Natural killer cell (primary cell): ENCODE results near the gene MTFMT. TPM values are rescaled to one million over a fixed set of nuclear protein-coding genes. Genes with fewer than 3 reads are reported as not detected.

Source experiments
- ATAC-seq, 3 donors: fragments of 150-1000 bp in 2 of 3; fragments of 200-7000 bp in 1 of 3; cut with Tn5 transposase; 1 replicate in 1 of 3; 2 replicates in 2 of 3; pipeline ENCODE4 v1.10.0; 2021; ENCODE audit warnings: mild to moderate bottlenecking in 2 of 3, moderate library complexity in 2 of 3
- DNase-seq, 2 donors: peaks; one replicate each; pipeline versions ENCODE4 v3.0.0 to v3.0.0-alpha.2; 2013 to 2021; ENCODE audit warnings: mixed read lengths in 1 of 2
- H3K27ac ChIP-seq: one replicate; pipeline ENCODE4 v1.5.1; 2013; ENCODE audit warnings: mild to moderate bottlenecking, low read length
- H3K27me3 ChIP-seq: one replicate; pipeline ENCODE4 v1.6.1; 2013; ENCODE audit warnings: low read length; ENCODE audit not compliant: control insufficient read depth, insufficient read depth
- H3K36me3 ChIP-seq: one replicate; pipeline ENCODE4 v1.6.1; 2013; ENCODE audit warnings: low read length; ENCODE audit not compliant: control insufficient read depth, insufficient read depth
- H3K4me1 ChIP-seq: one replicate; pipeline ENCODE4 v1.6.1; 2013; ENCODE audit warnings: low read length; ENCODE audit not compliant: control insufficient read depth, insufficient read depth
- H3K4me3 ChIP-seq: one replicate; pipeline ENCODE4 v1.5.1; 2013; ENCODE audit warnings: low read length
- H3K9me3 ChIP-seq: one replicate; pipeline ENCODE4 v1.6.1; 2013; ENCODE audit warnings: low read length; ENCODE audit not compliant: control insufficient read depth, insufficient read depth
- H3K27ac Mint-ChIP-seq, 2 donors: one replicate each; pipeline ENCODE4 v1.8.0; 2022; ENCODE audit warnings: mild to moderate bottlenecking in 2 of 2, mixed read lengths in 2 of 2, moderate library complexity in 1 of 2
- H3K27me3 Mint-ChIP-seq, 2 donors: one replicate each; pipeline ENCODE4 v1.8.0; 2022; ENCODE audit warnings: low read depth in 2 of 2, mixed read lengths in 2 of 2
- H3K36me3 Mint-ChIP-seq: one replicate; pipeline ENCODE4 v1.8.0; 2022; ENCODE audit warnings: mixed read lengths
- H3K4me1 Mint-ChIP-seq, 2 donors: one replicate each; pipeline ENCODE4 v1.8.0; 2022; ENCODE audit warnings: mixed read lengths in 2 of 2
- H3K4me3 Mint-ChIP-seq: one replicate; pipeline ENCODE4 v1.8.0; 2022; ENCODE audit warnings: mild to moderate bottlenecking, moderate library complexity, mixed read lengths
- H3K9me3 Mint-ChIP-seq, 2 donors: one replicate each; pipeline ENCODE4 v1.8.0; 2022; ENCODE audit warnings: mixed read lengths in 2 of 2
- CTCF ChIP-seq: fragments of 200-600 bp; IDR thresholded peaks from one replicate; pipeline ENCODE4 v1.8.0; 2022; ENCODE audit warnings: antibody characterized with exemption
- WGBS: methylation state at CpG from one replicate; pipeline ENCODE4 v1.1.7; 2013; ENCODE audit warnings: missing lambda C conversion rate; ENCODE audit not compliant: insufficient coverage; 5-methylcytosine and 5-hydroxymethylcytosine counted together
- intact Hi-C: fragments of 100-400 bp; cut with micrococcal nuclease; formaldehyde crosslinking; loops from one replicate; pipeline ENCODE4 v1.14.2; 2022
- total RNA-seq, 4 donors: library from RNA; stranded (reverse); fragments of 120-200 nt in 1 of 4; gene quantifications; one replicate each; pipeline versions ENCODE4 v1.2.3 to v1.2.4, GENCODE V29; 2013 to 2022

Gene MTFMT
- total RNA-seq, 3 donors from 2014 or later (not counting 1 experiment from before 2014, with no cell fraction given) = 9.3 to 13.6 (median 12.2) TPM

GRCh38 chr15:65051266-65051665 is 21.8 kb upstream of the MTFMT start:
- H3K4me1 Mint-ChIP-seq = peaks cover 12 to 14% of the 10 kb centered on the region in 2 donors
- no peak for DNase-seq
- ATAC-seq = no peak
- peak overlapping the region in 1 of 2 donors; percentile 63 for H3K27ac Mint-ChIP-seq
- H3K27ac ChIP-seq = no peak overlapping the region
- H3K4me3 ChIP-seq = no peak overlapping the region
- H3K27me3 ChIP-seq = no peaks in the 10 kb centered on the region
- H3K4me1 ChIP-seq = peaks cover 10% of the 10 kb centered on the region
- H3K27me3 Mint-ChIP-seq = peaks cover 0 to 3% of the 10 kb centered on the region in 2 donors
- no peaks in the 10 kb centered on the region for H3K36me3 ChIP-seq
- H3K36me3 Mint-ChIP-seq = no peaks in the 10 kb centered on the region
- no peaks in the 10 kb centered on the region for H3K9me3 Mint-ChIP-seq
- 95% methylated on average over 2 of the region's 2 CpGs for WGBS
- no peak overlapping the region for H3K4me3 Mint-ChIP-seq
- intact Hi-C loops = no loop called here
- TF ChIP-seq CTCF = no peak
- no peaks in the 10 kb centered on the region for H3K9me3 ChIP-seq

GRCh38 chr15:65050270-65050669 is 20.8 kb upstream of the MTFMT start:
- peaks cover 12 to 14% of the 10 kb centered on the region in 2 donors for H3K4me1 Mint-ChIP-seq
- H3K9me3 Mint-ChIP-seq = no peaks in the 10 kb centered on the region
- no peaks in the 10 kb centered on the region for H3K36me3 ChIP-seq
- DNase-seq (no peak), ATAC-seq (no peak)
- 50% methylated on average over 3 of the region's 4 CpGs for WGBS
- no peak overlapping the region for H3K4me3 ChIP-seq
- intact Hi-C loops = no loop called here
- peaks cover 0 to 3% of the 10 kb centered on the region in 2 donors for H3K27me3 Mint-ChIP-seq
- peaks cover 10% of the 10 kb centered on the region for H3K4me1 ChIP-seq
- TF ChIP-seq CTCF = no peak
- no peaks in the 10 kb centered on the region for H3K36me3 Mint-ChIP-seq
- peak overlapping the region; percentile 49 for H3K4me3 Mint-ChIP-seq
- H3K27ac ChIP-seq = no peak overlapping the region
- peak overlapping the region; percentile 16 to 81 for H3K27ac Mint-ChIP-seq
- H3K27me3 ChIP-seq = no peaks in the 10 kb centered on the region
- no peaks in the 10 kb centered on the region for H3K9me3 ChIP-seq

- Histone ChIP-seq H3K4me1 (peaks cover 10% of the 10 kb centered on the region), H3K36me3 (no peaks in the 10 kb centered on the region), H3K4me3 (peak overlapping the region; percentile 6), H3K27ac (no peak overlapping the region), H3K27me3 (no peaks in the 10 kb centered on the region), H3K9me3 (no peaks in the 10 kb centered on the region)
- TF ChIP-seq CTCF = no peak
- peaks cover 12 to 14% of the 10 kb centered on the region in 2 donors for H3K4me1 Mint-ChIP-seq
- no peaks in the 10 kb centered on the region for H3K36me3 Mint-ChIP-seq
- peak; percentile 76 to 95 for DNase-seq
- H3K27ac Mint-ChIP-seq = peak overlapping the region; percentile 66 to 81
- peak overlapping the region; percentile 79 for H3K4me3 Mint-ChIP-seq
- peak; percentile 92 to 99 (median 98) for ATAC-seq
- under 1% methylated on average over 19 of the region's 19 CpGs for WGBS
- intact Hi-C loops = no loop called here
- no peaks in the 10 kb centered on the region for H3K9me3 Mint-ChIP-seq
- peaks cover 0 to 3% of the 10 kb centered on the region in 2 donors for H3K27me3 Mint-ChIP-seq
Measured at GRCh38 chr15:65049418-65049840, 20.0 kb upstream of the MTFMT start.

GRCh38 chr15:65048241-65048640 is 18.8 kb upstream of the MTFMT start:
- no peak for ATAC-seq
- peaks cover 0 to 3% of the 10 kb centered on the region in 2 donors for H3K27me3 Mint-ChIP-seq
- H3K9me3 Mint-ChIP-seq = no peaks in the 10 kb centered on the region
- intact Hi-C loops = no loop called here
- H3K4me3 Mint-ChIP-seq = no peak overlapping the region
- peaks cover 12 to 14% of the 10 kb centered on the region in 2 donors for H3K4me1 Mint-ChIP-seq
- no peak for DNase-seq
- H3K4me1 ChIP-seq = peaks cover 10% of the 10 kb centered on the region
- no peaks in the 10 kb centered on the region for H3K9me3 ChIP-seq
- no peaks in the 10 kb centered on the region for H3K36me3 ChIP-seq
- TF ChIP-seq CTCF = no peak
- no peak overlapping the region for H3K4me3 ChIP-seq
- H3K36me3 Mint-ChIP-seq = no peaks in the 10 kb centered on the region
- no CpG with 5 or more reads among the region's 2 CpGs for WGBS
- no peaks in the 10 kb centered on the region for H3K27me3 ChIP-seq
- H3K27ac Mint-ChIP-seq = no peak overlapping the region
- H3K27ac ChIP-seq = no peak overlapping the region
